ENCODE data around the gene TMEM190.

TMEM190 gene

DNA sequence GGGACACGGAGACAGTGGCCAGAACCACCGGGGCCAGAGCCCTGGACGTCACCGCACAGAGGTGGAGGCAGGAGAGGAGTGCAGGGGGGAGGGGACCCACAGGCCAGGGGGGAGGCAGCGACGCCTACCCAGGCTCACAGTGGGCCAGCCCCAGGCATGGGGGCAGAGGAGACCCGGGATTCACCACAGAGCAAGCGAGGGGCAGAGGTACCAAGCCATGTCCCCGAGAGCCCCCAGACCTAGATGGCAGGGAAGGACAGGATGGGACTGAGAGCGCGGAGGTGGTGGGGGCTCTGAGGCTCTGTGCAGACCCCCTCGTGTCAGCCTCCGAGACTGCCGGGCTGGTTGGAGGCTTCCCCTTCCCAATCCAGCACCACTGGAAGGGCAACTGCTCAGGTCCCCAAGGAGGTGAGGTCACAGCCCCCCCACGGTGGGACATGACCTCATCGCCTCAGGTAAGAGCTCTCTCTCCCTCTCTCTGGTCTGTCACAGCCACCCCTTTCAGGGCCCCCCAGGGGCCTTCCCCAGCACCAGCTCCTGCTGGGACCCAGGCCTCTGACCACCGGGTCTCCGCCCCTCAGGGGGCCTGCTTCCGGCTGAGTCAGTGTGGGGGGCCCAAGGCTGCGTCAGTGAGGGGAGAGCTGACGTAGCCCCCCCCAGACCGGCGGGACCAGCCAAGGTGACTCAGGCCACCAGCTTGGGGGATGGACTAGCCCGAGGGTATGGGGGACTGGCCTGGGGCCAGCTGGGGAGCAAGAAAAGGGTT is 4.1 kb upstream of the TMEM190 start:
- DNase-seq = no peak

DNA sequence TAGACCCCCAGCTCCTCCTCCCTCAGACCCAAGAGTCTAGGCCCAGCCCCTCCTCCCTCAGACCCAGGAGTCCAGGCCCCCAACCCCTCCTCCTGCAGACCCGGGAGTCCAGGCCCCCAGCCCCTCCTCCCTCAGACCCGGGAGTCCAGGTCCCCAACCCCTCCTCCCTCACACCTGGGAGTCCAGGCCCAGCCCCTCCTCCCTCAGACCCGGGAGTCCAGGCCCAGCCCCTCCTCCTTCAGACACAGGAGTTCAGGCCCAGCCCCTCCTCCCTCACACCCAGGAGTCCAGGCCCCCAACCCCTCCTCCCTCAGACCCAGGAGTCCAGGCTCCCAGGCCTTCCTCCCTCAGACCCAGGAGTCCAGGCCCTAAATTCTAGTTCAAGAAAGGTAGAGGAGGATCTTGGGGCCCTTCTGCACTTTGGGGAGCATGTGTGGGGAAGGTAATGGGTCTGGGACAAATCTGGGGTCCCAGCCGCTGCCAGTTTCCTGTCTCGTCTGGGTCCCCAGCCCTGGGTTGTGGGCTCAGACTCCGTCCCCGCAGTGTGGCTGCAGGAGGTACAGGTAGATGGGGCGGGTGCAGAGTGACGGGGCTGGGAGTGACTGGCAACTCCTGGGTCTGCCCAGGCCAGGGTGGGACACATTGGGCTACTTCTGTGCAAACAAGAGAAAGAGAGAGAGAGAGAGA is 3.2 kb upstream of the TMEM190 start:
- DNase-seq = no peak

DNA sequence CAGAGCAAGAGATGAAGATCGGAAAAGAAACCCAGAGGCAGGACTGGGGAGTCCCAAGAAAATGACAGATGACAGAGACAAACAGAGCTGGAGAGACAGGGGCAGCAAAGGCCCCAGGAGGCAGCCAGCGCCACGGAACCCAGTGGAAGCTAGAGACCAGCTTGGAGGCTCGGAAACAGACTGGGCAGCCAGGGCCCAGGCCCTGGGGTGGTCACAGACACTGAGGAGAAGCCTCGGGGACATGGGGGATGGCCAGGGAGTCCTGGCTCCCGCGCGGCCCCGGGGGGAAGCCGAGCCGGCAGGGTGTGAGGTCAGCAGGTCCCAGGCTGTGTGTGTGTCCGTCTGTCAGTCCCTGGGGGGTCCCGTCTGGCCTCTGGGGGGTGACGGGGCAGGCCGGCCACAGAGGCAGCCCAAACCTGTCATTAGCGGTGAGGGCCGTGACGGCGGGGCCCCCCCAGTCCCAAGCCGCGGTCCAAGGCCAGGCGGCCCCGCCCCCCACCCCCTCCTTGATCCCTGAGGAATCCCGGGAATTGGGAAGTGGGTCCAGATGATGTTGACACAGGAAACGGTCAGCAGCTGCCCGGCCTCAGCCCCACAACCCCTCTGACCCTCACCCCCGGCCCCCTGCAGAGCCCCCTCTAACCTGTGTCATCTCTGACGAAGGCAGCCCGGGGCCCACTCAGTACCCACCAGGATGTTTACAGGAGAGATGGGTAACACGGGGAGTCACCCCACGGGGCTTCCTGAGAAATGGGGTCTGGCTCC is 2.5 kb upstream of the TMEM190 start:
- no peak for DNase-seq

DNA sequence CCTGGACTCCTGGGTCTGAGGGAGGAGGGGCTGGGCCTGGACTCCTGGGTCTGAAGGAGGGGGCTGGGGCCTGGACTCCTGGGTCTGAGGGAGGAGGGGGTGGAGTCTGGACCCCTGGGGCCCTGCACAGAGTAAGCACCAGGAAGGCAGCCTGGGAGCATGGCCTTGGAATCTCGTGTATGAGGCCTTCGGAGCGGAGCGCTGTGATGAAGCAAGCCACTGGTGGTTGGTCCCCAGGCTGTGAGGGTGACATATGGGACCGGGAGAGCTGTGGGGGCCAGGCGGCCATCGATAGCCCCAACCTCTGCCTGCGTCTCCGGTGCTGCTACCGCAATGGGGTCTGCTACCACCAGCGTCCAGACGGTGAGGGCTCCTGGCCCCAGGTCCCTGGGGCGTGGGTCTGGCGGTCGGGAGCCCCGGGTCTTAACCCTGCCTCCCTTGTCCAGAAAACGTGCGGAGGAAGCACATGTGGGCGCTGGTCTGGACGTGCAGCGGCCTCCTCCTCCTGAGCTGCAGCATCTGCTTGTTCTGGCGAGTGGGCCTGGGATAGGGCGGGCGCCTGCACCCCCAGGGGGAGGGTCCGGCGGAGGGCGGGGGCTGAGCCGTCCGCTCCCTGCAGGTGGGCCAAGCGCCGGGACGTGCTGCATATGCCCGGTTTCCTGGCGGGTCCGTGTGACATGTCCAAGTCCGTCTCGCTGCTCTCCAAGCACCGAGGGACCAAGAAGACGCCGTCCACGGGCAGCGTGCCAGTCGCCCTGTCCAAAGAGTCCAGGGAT is 918 bp downstream of the TMEM190 start:
- no peak for DNase-seq

DNA sequence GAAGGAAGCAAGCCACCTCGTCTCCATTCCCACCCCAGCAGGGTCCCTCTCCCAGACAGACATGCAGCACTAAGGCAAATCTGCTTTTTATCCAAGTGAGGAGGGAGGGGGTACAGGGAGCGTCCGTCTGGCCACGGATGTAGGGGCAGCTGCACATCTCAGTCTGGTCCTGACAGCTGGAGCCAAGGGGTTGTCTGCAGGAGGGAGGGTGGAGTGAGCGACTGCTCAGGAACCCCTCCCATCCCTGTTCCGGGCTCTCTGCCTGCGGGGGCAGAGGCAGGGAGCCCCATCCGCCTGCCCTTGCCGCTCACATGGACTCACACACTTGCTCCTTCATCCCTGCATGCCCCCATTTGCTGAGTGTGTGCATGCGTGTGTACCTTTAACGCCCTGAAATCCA is 2.5 kb downstream of the TMEM190 start:
- no peak for DNase-seq

DNA sequence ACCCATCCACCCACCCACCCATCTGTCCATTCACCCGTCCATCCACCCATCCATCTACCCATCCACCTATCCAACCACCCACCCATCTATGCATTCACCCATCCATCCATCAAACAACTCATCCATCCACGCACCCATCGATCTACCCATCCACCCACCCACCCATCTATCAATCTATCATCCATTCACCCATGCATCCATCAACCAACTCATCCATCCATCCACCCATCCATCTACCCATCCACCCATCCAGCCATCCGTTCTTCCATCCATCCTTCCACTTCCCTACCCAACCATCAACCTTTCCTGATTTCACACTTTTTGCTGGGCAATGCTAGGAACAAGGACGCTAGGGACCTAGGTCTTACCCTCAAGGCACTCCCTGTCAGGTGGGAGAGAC is 5.4 kb downstream of the TMEM190 start:
- DNase-seq = no peak

DNA sequence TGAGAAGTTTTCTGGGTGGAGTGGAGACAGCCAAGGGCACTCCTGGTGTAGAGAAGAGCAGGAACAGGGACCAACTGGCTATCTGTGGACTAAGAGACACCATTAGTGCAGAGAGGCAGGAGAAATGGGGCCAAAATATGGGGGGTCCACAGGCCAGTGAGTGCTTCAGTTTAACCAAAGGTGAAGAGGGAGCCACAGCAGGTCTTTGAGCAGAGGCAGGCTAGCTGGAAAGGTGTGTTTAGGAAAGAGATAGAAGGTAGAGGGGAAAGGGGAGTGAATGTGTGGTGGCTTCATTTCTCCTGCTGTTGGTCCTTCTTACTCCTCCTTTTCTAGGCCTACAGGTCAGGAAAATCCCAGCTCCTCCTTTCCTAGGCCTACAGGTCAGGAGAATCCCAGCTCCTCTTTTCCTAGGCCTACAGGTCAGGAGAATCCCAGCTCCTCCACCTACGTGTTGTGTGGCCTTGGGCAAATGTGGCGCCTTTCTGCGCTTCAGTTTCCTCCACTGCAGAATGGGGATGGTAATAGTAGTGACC is 6.0 kb downstream of the TMEM190 start:
- DNase-seq = no peak

DNA sequence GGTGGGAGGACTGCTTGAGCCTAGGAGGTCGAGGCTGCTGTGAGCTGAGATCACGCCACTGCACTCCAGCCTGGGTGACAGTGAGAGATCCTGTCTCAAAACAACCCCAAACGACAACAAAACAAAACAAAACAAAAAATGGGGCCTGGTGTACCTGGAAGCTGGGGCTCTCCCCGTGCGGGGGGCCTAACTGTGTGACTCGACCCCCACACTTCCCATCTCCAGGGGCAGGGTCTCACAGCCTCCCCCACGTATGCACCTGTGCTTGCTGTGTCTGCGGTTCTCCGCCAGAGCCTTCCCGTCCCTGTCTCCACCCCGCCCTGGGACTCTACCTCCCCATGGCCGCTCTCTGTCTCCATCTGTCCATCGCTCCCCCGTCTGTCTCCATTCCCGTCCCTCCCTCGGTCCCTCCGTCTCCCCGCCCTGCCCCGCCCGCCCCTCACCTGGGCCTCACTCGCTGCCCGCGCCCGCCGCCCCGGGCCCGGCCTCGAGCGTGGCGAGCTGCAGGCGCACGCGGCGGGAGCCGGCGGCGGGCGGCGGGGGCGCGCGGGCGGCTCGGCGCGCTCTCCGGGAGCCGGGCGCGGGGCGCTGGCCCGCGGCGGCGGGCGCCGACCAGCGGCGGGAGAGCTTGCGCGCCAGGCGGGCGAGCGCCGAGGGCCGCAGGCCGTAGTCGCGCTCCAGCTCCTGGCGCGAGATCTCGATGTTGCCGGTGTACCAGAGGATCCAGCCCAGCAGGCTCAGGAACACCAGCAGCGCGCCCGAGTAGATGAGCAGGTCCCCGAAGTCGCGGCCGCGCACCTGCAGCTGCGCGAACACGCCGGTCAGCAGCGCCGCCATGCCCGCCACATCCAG is 6.9 kb downstream of the TMEM190 start:
- peak; percentile 86 for DNase-seq

DNA sequence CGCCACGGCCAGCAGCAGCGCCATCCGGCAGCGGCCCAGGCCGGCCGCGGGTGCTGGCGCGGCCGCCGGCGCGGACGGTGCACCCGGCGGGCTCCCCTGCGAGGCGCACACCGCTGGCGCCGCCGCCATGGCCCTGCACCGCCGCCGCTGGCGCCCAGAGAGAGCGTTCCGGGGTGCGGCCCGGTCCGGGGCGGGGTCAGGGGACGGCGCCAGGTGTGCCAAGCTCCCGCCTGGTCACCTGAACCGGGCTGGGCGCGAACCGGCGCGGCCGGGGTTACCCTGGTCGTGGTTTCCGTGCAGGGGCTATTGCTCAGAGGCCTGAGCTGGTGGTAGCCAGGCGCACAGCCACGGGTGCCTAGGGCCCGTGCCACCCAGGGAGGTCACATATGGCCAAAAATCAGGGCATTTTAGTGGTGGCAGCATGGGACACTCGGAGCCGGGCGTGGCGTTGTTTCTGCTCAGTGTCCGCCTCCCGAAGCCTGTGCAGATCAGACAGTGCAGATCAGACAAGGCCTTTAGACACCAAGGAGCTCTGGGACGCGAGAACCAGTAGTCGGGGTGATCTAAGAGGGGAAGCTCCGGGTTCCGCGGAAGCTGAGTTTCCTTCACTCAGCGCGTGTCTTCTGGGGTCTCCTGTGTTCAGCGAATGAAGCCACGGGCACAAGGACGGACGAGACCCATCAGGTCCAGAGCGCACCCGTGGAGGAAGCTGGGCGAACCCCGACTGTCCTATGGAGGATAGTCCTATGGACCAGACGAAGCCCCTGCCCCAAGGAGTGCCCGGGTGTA is 7.7 kb downstream of the TMEM190 start, which contains the start of gene TMEM238:
TSS of gene TMEM238 (minus strand) at position 162 of the 789 bp plus-strand sequence. CDS start at position 129, 33 bp downstream.
- DNase-seq = no peak

DNA sequence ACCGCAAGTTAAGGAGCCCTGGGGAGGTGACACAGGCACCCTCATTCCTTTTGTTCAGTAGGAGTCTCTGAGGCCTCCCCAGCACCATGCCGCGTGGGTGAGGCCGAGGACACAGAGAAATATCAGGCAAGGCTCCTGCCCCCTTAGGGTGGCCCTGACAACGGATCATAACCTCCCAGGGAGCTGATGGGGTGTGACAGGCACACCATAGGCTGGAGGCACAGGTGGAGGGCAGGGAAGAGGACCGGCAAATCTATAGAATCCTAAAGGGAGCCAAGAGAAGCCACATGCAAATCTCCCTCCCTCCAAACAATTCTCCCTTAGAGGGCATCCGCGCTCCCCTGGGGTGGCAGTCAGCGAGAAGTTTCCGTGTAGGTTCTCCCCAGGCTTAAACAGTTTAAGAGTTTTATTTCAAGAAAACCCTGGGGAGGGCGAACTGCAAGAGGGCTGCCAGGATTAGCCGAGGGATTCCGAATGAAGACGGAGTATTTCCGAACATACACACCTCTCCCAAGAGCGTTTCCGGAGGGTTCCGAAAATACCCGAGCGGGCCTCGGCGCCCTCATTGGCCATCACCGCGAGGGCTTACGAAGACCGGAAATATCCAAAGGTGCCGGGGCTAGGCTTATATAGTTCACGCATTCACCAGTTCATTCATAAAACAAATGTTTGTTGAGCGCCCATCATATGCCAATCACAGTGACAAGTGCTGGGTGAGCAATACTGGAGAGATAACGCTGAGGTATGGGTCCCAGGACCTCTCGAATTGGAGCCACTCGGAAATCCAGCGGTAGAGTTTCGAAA is 8.5 kb downstream of the TMEM190 start:
- peak; percentile 70 for DNase-seq

DNA sequence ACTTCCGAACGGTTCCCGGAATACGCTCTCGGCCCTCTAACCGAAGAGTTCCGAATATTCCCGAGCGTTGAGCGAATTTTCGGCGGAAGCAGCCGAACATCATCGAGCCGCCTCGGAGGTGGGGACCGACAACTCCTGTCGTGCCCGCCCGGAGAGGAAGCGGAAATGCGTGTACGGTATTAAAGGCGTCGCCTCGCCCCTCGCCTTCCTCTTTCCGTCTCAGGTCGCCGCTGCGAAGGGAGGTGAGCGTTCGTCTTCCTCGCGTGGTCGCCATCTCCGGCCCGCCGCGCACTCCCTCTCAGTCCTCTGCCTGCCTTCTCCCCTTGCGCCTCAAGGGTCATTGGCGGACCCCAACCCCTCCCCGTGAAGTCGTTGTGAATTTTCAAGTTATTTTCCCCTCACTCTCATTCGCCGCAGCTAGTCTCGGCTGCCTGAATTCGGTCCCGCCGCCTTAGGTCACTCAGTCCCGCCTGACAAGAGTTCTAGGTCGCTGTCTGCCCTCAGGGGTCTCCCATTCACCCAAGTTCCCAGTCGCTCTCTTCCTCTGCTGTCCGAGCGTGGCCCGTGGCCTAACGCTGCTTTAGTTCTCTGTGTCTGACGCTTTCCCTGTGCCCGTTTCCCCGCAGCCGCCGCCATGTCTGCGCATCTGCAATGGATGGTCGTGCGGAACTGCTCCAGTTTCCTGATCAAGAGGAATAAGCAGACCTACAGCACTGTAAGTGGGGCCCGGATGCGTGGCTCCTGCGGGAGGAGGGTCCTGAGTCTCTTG is 9.3 kb downstream of the TMEM190 start, which contains the start of gene RPL28:
TSS of gene RPL28 (plus strand) at position 209 of the 769 bp plus-strand sequence. CDS start at position 635, 426 bp downstream.
- peak; percentile 80 for DNase-seq

DNA sequence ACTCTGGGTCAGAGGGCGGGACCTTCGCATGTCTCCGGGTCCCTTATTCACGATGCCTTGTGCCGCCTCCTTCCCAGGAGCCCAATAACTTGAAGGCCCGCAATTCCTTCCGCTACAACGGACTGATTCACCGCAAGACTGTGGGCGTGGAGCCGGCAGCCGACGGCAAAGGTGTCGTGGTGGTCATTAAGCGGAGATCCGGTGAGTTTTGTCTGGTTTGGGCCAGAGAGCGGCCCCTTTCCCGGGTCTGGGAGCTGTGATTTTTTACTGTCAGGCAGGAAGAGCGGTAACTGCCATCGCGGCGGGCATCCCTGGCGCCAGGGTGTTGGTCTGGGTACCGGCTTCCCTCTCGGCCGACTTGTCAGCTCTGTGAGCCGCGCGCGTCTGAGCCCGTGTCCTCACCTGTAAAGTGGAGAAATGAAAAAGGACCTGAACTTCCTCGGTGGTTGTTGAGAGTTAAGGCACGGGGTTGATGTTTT is 9.9 kb downstream of the TMEM190 start:
- no peak for DNase-seq

DNA sequence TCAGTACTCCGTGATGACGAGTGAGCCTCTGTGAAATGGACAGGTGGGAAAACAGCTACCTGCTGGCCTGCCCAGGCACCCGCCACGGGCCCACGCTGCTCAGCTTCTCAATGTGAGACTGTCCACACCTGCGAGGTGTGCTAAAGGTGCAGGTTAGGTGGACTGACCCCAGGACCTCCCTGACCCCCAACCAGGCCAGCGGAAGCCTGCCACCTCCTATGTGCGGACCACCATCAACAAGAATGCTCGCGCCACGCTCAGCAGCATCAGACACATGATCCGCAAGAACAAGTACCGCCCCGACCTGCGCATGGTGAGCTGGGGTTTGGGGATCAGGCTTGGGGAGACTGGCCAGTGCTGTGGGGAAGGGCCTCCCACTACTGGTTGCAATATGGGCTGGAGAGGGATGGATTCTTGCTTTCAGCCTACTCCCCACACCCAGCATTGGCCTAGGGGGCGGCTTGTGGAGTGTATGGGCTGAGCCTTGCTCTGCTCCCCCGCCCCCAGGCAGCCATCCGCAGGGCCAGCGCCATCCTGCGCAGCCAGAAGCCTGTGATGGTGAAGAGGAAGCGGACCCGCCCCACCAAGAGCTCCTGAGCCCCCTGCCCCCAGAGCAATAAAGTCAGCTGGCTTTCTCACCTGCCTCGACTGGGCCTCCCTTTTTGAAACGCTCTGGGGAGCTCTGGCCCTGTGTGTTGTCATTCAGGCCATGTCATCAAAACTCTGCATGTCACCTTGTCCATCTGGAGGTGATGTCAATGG is 11.3 kb downstream of the TMEM190 start:
- no peak for DNase-seq

DNA sequence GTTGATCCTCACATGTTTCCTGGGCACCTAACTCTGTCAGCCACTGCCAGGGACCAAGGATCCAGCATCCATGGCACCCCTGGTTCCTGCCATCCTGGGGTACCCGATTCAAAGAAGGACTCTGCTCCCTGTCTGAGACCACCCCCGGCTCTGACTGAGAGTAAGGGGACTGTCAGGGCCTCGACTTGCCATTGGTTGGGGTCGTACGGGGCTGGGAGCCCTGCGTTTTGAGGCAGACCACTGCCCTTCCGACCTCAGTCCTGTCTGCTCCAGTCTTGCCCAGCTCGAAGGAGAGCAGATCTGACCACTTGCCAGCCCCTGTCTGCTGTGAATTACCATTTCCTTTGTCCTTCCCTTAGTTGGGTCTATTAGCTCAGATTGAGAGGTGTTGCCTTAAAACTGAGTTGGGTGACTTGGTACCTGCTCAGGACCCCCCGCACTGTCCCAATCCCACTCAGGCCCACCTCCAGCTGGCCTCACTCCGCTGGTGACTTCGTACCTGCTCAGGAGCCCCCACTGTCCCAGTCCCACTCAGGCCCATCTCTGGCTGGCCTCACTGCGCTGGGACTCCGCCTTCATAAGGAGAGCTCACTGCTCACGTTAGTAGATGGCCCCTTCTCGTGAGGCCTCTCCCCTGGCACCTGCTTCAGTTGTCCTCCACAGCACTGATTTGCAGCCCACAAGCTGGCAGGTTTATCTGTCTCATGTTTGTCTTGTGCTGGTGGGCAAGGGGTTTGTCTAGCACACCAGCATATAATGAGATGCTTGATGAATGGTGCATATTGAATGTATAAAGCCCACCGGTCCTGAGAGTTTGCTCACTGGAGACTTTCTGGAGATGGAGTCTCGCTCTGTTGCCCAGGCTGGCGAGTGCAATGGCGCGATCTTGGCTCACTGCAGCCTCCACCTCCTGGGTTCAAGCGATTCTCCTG is 13.0 kb downstream of the TMEM190 start:
- DNase-seq = no peak

DNA sequence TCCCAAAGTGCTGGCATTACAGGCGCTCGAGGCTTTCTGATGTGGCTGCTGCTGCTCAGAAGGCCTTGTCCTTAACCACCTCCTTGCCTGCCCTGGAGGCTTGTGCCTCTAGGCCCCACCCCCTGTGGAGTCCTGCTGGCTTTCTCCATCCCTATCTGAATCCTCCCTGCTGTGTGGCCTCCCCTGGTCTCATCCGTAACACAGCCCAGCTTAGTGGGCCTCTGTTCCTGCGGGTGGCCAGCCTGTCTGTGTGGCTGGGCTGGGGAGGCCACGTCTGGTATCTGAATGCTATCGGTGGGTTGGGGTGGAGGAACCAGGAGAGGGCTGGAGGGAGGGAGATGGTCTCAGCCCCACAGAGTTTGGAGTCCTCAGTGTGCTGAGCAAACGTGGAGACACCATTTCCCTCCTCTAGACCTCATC is 13.8 kb downstream of the TMEM190 start:
- DNase-seq = no peak

DNA sequence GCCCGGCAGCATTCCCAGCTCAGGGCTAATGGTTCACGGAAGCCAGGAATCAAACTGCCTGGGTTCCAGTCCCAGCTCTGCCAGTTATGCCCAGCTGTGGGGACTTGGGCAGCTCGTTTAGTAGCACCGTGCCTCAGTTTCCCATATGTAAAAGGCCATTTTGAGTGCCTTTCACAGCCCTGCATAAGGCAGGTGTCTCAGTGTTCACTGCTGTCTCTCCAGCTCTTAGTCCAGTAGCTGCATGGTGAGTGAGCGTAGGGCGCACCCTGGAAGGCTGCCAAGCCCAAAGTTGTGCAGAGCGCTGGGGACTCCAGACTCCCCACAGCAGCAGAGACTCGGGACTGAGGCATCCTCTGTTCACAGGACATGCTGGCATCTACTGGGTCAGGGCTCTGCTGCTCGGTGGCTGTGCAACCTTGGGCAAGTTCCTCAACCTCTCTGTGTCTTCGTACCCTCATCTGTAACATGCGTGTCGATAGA is 14.6 kb downstream of the TMEM190 start:
- no peak for DNase-seq

All from 8988T (cell line).